Measurements from ENCODE around the gene BSPH1. TPM values are rescaled to one million over a fixed set of nuclear protein-coding genes. Genes with fewer than 3 reads are reported as not detected.
"Not testable (repeated sequence)": the region's sequence is repeated elsewhere in the genome, so short reads cannot be mapped to it uniquely, and the experiment has no call there.

The BSPH1 gene
- total RNA-seq, 2 donors from 2014 or later, result not detected

GRCh38 chr19:47952132-47952531 is 39.8 kb downstream of the BSPH1 start:
- intact Hi-C loops (cut with DNase I, micrococcal nuclease); DNase-seq; ATAC-seq: not testable (repeated sequence)

GRCh38 chr19:47949852-47950521 is 42.0 kb downstream of the BSPH1 start:
- DNase-seq; ATAC-seq; intact Hi-C loops (cut with DNase I, micrococcal nuclease): not testable (repeated sequence)

- ATAC-seq; DNase-seq; intact Hi-C loops (cut with DNase I, micrococcal nuclease): not testable (repeated sequence)
Observed at GRCh38 chr19:47928581-47928980, 63.4 kb downstream of the BSPH1 start.

GRCh38 chr19:47920107-47920506 is 71.9 kb downstream of the BSPH1 start:
- DNase-seq; intact Hi-C loops (cut with DNase I, micrococcal nuclease); ATAC-seq: not testable (repeated sequence)

Other genes with a start within 250 kb of the BSPH1 start
- 100 to 1,000 TPM; 260 to 285 TPM for gene NOP53, start 246.6 kb downstream of the BSPH1 start, total RNA-seq
- 100 to 1,000 TPM; 274 to 323 TPM for gene SELENOW, start 213.5 kb downstream of the BSPH1 start, total RNA-seq
- not detected for gene TPRX1, start 187.6 kb downstream of the BSPH1 start, total RNA-seq
- not detected for gene CRX, start 170.2 kb downstream of the BSPH1 start, total RNA-seq
- not detected for gene TPRX2, start 132.9 kb downstream of the BSPH1 start, total RNA-seq
- gene SULT2A1, start 105.9 kb downstream of the BSPH1 start, total RNA-seq, result under 1 TPM in 1 of 2 donors, not detected in 1; 0.67 TPM
- gene ELSPBP1, start 2.5 kb upstream of the BSPH1 start, total RNA-seq, result not detected
- gene CABP5, start 51.9 kb upstream of the BSPH1 start, total RNA-seq, result not detected
- 1 to 10 TPM in 1 of 2 donors, under 1 TPM in 1; 0.58 to 9.3 TPM for gene PLA2G4C, start 118.6 kb upstream of the BSPH1 start, total RNA-seq
- 10 to 100 TPM; 18.1 to 29.5 TPM for gene LIG1, start 178.2 kb upstream of the BSPH1 start, total RNA-seq
- gene ZSWIM9, start 178.5 kb upstream of the BSPH1 start, total RNA-seq, result 1 to 10 TPM; 5.8 to 7.1 TPM

All from left colon (tissue), 2 donors.